ENCODE data around the gene ROS1. TPM values are rescaled to one million over a fixed set of nuclear protein-coding genes. Genes with fewer than 3 reads are reported as not detected.
"Not testable (repeated sequence)": the region's sequence is repeated elsewhere in the genome, so short reads cannot be mapped to it uniquely, and the experiment has no call there.

Gene ROS1
- total and polyA plus RNA-seq, 2 donors (not counting 1 experiment from before 2014, with no cell fraction given): under 0.01 to 0.01 TPM

DNA sequence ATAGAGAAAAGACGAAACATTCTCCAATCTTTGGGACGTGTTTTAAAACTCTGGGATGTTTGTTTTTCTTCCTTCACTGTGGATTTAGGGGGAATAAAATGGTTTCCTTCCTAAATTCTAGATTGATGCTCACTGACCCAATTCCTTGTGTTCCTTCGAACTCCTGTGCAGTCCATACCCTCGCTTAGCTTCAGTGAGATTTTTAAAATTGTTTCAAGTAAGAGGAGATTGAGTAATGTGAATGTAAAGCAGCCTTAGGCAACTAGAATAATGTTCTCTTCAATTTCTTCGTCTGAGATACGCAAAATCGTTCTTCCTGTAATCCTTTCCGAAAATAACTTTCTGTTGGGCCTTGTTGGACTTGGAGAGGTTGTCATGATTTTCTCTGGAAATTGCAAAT, 162.9 kb downstream of the ROS1 start:
- peaks cover 3% of the 10 kb centered on the region for H3K4me1 ChIP-seq (ENCODE audit: control insufficient read depth, extremely low read depth, insufficient read depth, low read length)
- H3K4me3 ChIP-seq (replicated peaks in 1 of 4; ENCODE audit: control extremely low read depth in 1 of 4, insufficient read depth in 1 of 4, low read depth in 3 of 4, low read length in 4 of 4): no peak overlapping the region
- TF ChIP-seq EZH2 (IDR thresholded peaks at IDR 0.05; ENCODE audit: low read length, missing control alignments): peak; percentile 30
- TF ChIP-seq, protein P1, sequence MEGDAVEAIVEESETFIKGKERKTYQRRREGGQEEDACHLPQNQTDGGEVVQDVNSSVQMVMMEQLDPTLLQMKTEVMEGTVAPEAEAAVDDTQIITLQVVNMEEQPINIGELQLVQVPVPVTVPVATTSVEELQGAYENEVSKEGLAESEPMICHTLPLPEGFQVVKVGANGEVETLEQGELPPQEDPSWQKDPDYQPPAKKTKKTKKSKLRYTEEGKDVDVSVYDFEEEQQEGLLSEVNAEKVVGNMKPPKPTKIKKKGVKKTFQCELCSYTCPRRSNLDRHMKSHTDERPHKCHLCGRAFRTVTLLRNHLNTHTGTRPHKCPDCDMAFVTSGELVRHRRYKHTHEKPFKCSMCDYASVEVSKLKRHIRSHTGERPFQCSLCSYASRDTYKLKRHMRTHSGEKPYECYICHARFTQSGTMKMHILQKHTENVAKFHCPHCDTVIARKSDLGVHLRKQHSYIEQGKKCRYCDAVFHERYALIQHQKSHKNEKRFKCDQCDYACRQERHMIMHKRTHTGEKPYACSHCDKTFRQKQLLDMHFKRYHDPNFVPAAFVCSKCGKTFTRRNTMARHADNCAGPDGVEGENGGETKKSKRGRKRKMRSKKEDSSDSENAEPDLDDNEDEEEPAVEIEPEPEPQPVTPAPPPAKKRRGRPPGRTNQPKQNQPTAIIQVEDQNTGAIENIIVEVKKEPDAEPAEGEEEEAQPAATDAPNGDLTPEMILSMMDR (conservative IDR thresholded peaks at IDR 0.05 in 1 of 2, IDR thresholded peaks at IDR 0.05 in 1 of 2; ENCODE audit: low read depth in 1 of 2, low read length in 2 of 2): no peak
- H3K27me3 ChIP-seq (ENCODE audit: control insufficient read depth, insufficient read depth, low read length): peaks cover 47% of the 10 kb centered on the region
- no peak overlapping the region for H3K4me2 ChIP-seq (ENCODE audit: extremely low read depth, insufficient read depth, low read length)
- H3K27ac ChIP-seq (ENCODE audit: insufficient read depth, low read length): no peak overlapping the region
- no peak overlapping the region for H3K9ac ChIP-seq (ENCODE audit: insufficient read depth, low read length)
- H3K9me3 ChIP-seq (ENCODE audit: control insufficient read depth, insufficient read depth, low read depth, low read length): no peaks in the 10 kb centered on the region
- H3K36me3 ChIP-seq (ENCODE audit: control insufficient read depth, insufficient read depth, low read length): no peaks in the 10 kb centered on the region
- DNase-seq (ENCODE audit: low read depth in 2 of 2): no peak
- H4K20me1 ChIP-seq (ENCODE audit: control insufficient read depth, extremely low read depth, insufficient read depth, low read length): no peaks in the 10 kb centered on the region
- no peak overlapping the region for H2AFZ ChIP-seq (ENCODE audit: low read length)
- H3K79me2 ChIP-seq (ENCODE audit: control insufficient read depth, insufficient read depth, low read length): no peaks in the 10 kb centered on the region

- H3K79me2 ChIP-seq (ENCODE audit: control insufficient read depth, insufficient read depth, low read length): no peaks in the 10 kb centered on the region
- no peak overlapping the region for H2AFZ ChIP-seq (ENCODE audit: low read length)
- H4K20me1 ChIP-seq (ENCODE audit: control insufficient read depth, extremely low read depth, insufficient read depth, low read length): no peaks in the 10 kb centered on the region
- TF ChIP-seq, protein P1 (conservative IDR thresholded peaks at IDR 0.05 in 1 of 2, IDR thresholded peaks at IDR 0.05 in 1 of 2; ENCODE audit: low read depth in 1 of 2, low read length in 2 of 2): no peak
- TF ChIP-seq EZH2 (IDR thresholded peaks at IDR 0.05; ENCODE audit: low read length, missing control alignments): no peak
- no peak overlapping the region for H3K27ac ChIP-seq (ENCODE audit: insufficient read depth, low read length)
- H3K4me1 ChIP-seq (ENCODE audit: control insufficient read depth, extremely low read depth, insufficient read depth, low read length): no peaks in the 10 kb centered on the region
- H3K4me3 ChIP-seq (replicated peaks in 1 of 4; ENCODE audit: control extremely low read depth in 1 of 4, insufficient read depth in 1 of 4, low read depth in 3 of 4, low read length in 4 of 4): no peak overlapping the region
- H3K4me2 ChIP-seq (ENCODE audit: extremely low read depth, insufficient read depth, low read length): no peak overlapping the region
- no peaks in the 10 kb centered on the region for H3K9me3 ChIP-seq (ENCODE audit: control insufficient read depth, insufficient read depth, low read depth, low read length)
- no peaks in the 10 kb centered on the region for H3K27me3 ChIP-seq (ENCODE audit: control insufficient read depth, insufficient read depth, low read length)
- no peak for DNase-seq (ENCODE audit: low read depth in 2 of 2)
- no peak overlapping the region for H3K9ac ChIP-seq (ENCODE audit: insufficient read depth, low read length)
- no peaks in the 10 kb centered on the region for H3K36me3 ChIP-seq (ENCODE audit: control insufficient read depth, insufficient read depth, low read length)
These were observed 172.0 kb downstream of the ROS1 start for GRCh38 chr6:117253785-117254184.

- H3K4me1 ChIP-seq (ENCODE audit: control insufficient read depth, extremely low read depth, insufficient read depth, low read length); H2AFZ ChIP-seq (ENCODE audit: low read length); H3K27me3 ChIP-seq (ENCODE audit: control insufficient read depth, insufficient read depth, low read length); H3K9me3 ChIP-seq (ENCODE audit: control insufficient read depth, insufficient read depth, low read depth, low read length); H3K9ac ChIP-seq (ENCODE audit: insufficient read depth, low read length); H3K4me3 ChIP-seq (replicated peaks in 1 of 4; ENCODE audit: control extremely low read depth in 1 of 4, insufficient read depth in 1 of 4, low read depth in 3 of 4, low read length in 4 of 4); H3K4me2 ChIP-seq (ENCODE audit: extremely low read depth, insufficient read depth, low read length); H3K36me3 ChIP-seq (ENCODE audit: control insufficient read depth, insufficient read depth, low read length); H4K20me1 ChIP-seq (ENCODE audit: control insufficient read depth, extremely low read depth, insufficient read depth, low read length); H3K79me2 ChIP-seq (ENCODE audit: control insufficient read depth, insufficient read depth, low read length); DNase-seq (ENCODE audit: low read depth in 2 of 2); H3K27ac ChIP-seq (ENCODE audit: insufficient read depth, low read length): not testable (repeated sequence)
These were observed 180.8 kb downstream of the ROS1 start for GRCh38 chr6:117244979-117245378.

DNA sequence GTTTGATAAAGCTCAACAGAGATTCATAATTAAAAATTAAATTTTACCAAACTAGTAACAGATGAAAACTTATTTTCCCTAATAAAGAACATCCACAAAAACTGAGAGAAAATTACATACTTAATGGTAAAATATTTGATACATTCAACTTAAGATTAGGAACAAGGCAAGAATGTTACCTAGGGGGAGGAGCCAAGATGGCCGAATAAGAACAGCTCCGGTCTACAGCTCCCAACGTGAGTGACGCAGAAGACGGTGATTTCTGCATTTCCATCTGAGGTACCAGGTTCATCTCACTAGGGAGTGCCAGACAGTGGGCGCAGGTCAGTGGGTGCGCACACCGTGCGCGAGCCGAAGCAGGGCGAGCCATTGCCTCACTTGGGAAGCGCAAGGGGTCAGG, 181.2 kb downstream of the ROS1 start:
- H3K4me1 ChIP-seq (ENCODE audit: control insufficient read depth, extremely low read depth, insufficient read depth, low read length); H3K36me3 ChIP-seq (ENCODE audit: control insufficient read depth, insufficient read depth, low read length); H3K27me3 ChIP-seq (ENCODE audit: control insufficient read depth, insufficient read depth, low read length); DNase-seq (ENCODE audit: low read depth in 2 of 2); H3K4me3 ChIP-seq (replicated peaks in 1 of 4; ENCODE audit: control extremely low read depth in 1 of 4, insufficient read depth in 1 of 4, low read depth in 3 of 4, low read length in 4 of 4); H3K27ac ChIP-seq (ENCODE audit: insufficient read depth, low read length); H4K20me1 ChIP-seq (ENCODE audit: control insufficient read depth, extremely low read depth, insufficient read depth, low read length); H3K79me2 ChIP-seq (ENCODE audit: control insufficient read depth, insufficient read depth, low read length); H3K4me2 ChIP-seq (ENCODE audit: extremely low read depth, insufficient read depth, low read length); H3K9me3 ChIP-seq (ENCODE audit: control insufficient read depth, insufficient read depth, low read depth, low read length); H3K9ac ChIP-seq (ENCODE audit: insufficient read depth, low read length); H2AFZ ChIP-seq (ENCODE audit: low read length): not testable (repeated sequence)

Other genes with a start within 250 kb of the ROS1 start
- not detected in 2 replicates for gene VGLL2, start 160.4 kb downstream of the ROS1 start, total RNA-seq
- not detected in 2 replicates for gene VGLL2, start 160.4 kb downstream of the ROS1 start, polyA plus RNA-seq
- 44.4 and 53.7 TPM in 2 replicates for gene DCBLD1, start 56.7 kb upstream of the ROS1 start, total RNA-seq
- 21.5 and 35.2 TPM in 2 replicates for gene DCBLD1, start 56.7 kb upstream of the ROS1 start, polyA plus RNA-seq
- gene GOPC, start 176.6 kb upstream of the ROS1 start, total RNA-seq: 42.1 and 45.4 TPM in 2 replicates
- 22.4 and 32.2 TPM in 2 replicates for gene GOPC, start 176.6 kb upstream of the ROS1 start, polyA plus RNA-seq
- 11.6 and 15.4 TPM in 2 replicates for gene NUS1, start 249.5 kb upstream of the ROS1 start, total RNA-seq
- 29.8 and 32.9 TPM in 2 replicates for gene NUS1, start 249.5 kb upstream of the ROS1 start, polyA plus RNA-seq